ENCODE data around the gene MEAF6. TPM values are rescaled to one million over a fixed set of nuclear protein-coding genes. Genes with fewer than 3 reads are reported as not detected.
"Not testable (repeated sequence)": the region's sequence is repeated elsewhere in the genome, so short reads cannot be mapped to it uniquely, and the experiment has no call there.

Gene MEAF6
- total and polyA plus RNA-seq, 2 donors (not counting 3 experiments of a cell fraction or from before 2014, with no cell fraction given): 28.0 to 62.5 TPM

DNA sequence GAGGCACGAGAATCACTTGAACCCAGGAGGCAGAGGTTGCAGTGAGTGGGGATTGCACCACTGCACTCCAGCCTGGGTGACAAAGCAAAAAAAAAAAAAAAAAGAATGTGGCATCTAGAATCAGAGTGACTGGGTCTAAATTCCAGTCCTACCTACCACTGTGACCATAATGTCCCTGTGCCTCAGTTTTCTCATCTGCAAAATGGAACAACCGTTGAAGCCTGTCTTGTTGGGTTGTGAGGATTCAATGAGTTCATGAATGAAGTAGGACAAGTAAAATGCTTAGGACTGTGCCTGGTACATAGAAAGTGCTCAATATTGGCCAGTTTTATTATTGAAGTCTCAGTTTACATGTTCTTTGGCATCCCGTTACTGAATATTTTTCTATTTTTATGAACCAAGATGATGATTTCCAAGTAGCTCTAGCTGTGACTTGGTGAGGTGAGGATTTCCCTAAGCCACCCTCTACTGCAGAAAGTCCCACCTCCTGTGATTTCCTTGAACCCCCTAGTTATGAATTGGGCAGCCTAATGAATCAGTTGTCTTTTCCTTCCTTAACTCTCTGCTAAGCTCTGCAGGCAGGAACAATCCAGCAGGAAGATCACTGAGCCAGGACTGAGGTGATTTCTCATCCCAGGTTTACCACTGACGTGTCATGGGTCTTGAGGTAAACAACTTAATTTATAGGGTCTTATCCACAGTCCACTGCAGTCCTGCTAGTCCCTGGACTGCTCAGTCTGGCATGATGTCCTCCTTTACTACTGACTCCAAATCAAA is 18.9 kb upstream of the MEAF6 start:
- H3K27me3 ChIP-seq (ENCODE audit: control insufficient read depth in 2 of 2, insufficient read depth in 2 of 2, low read length in 2 of 2): no peaks in the 10 kb centered on the region

GRCh38 chr1:37532418-37533156 is 18.0 kb upstream of the MEAF6 start:
- FAIRE-seq; H3K9me3 ChIP-seq (replicated peaks; ENCODE audit: control insufficient read depth, insufficient read depth, low read length); H3K4me2 ChIP-seq (ENCODE audit: insufficient read depth, low read length); DNase-seq (ENCODE audit: low read depth, low spot score); dilution Hi-C loops (cut with MboI; ENCODE audit: extremely low pct_ligation_motif_present, low sequenced_read_pairs); H4K20me1 ChIP-seq (replicated peaks; ENCODE audit: control insufficient read depth, extremely low read depth, insufficient read depth, low read length); H3K4me3 ChIP-seq (replicated peaks in 1 of 3; ENCODE audit: insufficient read depth in 1 of 3, low read depth in 1 of 3, low read length in 3 of 3); H3K27ac ChIP-seq (ENCODE audit: insufficient read depth, low read depth, low read length); H3K9ac ChIP-seq (replicated peaks; ENCODE audit: extremely low read depth, insufficient read depth, low read length); H3K27me3 ChIP-seq (ENCODE audit: control insufficient read depth in 2 of 2, insufficient read depth in 2 of 2, low read length in 2 of 2); intact Hi-C loops (cut with micrococcal nuclease); BruUV-seq (replicated peaks); H2AFZ ChIP-seq (ENCODE audit: low read depth, low read length); H3K79me2 ChIP-seq (ENCODE audit: control insufficient read depth, insufficient read depth, low read length); H3K9me1 ChIP-seq (replicated peaks; ENCODE audit: control insufficient read depth, extremely low read depth, insufficient read depth, low read length); H3K36me3 ChIP-seq (ENCODE audit: control insufficient read depth in 2 of 2, extremely low read depth in 1 of 2, insufficient read depth in 2 of 2, low read length in 2 of 2): not testable (repeated sequence)
- peaks cover 17% of the 10 kb centered on the region for H3K4me1 ChIP-seq (ENCODE audit: control insufficient read depth, extremely low read depth, insufficient read depth, low read length)
- CTCF ChIA-PET: interaction anchor here (1.0 to 2.5 kb wide), 2 partner anchors 18 to 45 kb away, joined by 4 to 11 read pairs; partner anchors contain the start of gene MEAF6
- POLR2A ChIA-PET: interaction anchor here (0.6 to 0.7 kb wide), 2 partner anchors 8 to 43 kb away, joined by 4 to 5 read pairs; no protein-coding TSS in a partner anchor

More for the DNA sequence above, 18.9 kb upstream of the MEAF6 start:
- CTCF ChIA-PET: interaction anchor here (1.7 to 1.8 kb wide), 2 partner anchors 19 to 46 kb away, joined by 5 to 11 read pairs; partner anchors contain the start of gene MEAF6
- POLR2A ChIA-PET: interaction anchor here (0.6 kb wide), 1 partner anchor 9 kb away, joined by 5 read pairs; no protein-coding TSS in a partner anchor
- Histone ChIP-seq H4K20me1 (replicated peaks; ENCODE audit: control insufficient read depth, extremely low read depth, insufficient read depth, low read length) (no peaks in the 10 kb centered on the region), H3K4me1 (ENCODE audit: control insufficient read depth, extremely low read depth, insufficient read depth, low read length) (peaks cover 17% of the 10 kb centered on the region), H3K9ac (replicated peaks; ENCODE audit: extremely low read depth, insufficient read depth, low read length) (peak overlapping the region; percentile 30), H3K4me2 (ENCODE audit: insufficient read depth, low read length) (peak overlapping the region; percentile 5), H3K9me3 (replicated peaks; ENCODE audit: control insufficient read depth, insufficient read depth, low read length) (no peaks in the 10 kb centered on the region), H3K4me3 (replicated peaks in 1 of 3; ENCODE audit: insufficient read depth in 1 of 3, low read depth in 1 of 3, low read length in 3 of 3) (no peak overlapping the region), H3K27ac (ENCODE audit: insufficient read depth, low read depth, low read length) (peak overlapping the region; percentile 98), H2AFZ (ENCODE audit: low read depth, low read length) (no peak overlapping the region), H3K36me3 (ENCODE audit: control insufficient read depth in 2 of 2, extremely low read depth in 1 of 2, insufficient read depth in 2 of 2, low read length in 2 of 2) (peaks cover 0 to 5% of the 10 kb centered on the region in 2 experiments), H3K79me2 (ENCODE audit: control insufficient read depth, insufficient read depth, low read length) (peaks cover 2% of the 10 kb centered on the region), H3K9me1 (replicated peaks; ENCODE audit: control insufficient read depth, extremely low read depth, insufficient read depth, low read length) (no peaks in the 10 kb centered on the region)
- BruUV-seq (replicated peaks): no TSS peak
- FAIRE-seq: no peak
- no peak for TF ChIP-seq POLR2AphosphoS5 (IDR thresholded peaks at IDR 0.05; ENCODE audit: insufficient read depth, low read depth, low read length)
- no peak for TF ChIP-seq MAX (IDR thresholded peaks at IDR 0.05; ENCODE audit: insufficient read depth, insufficient read length)
- no peak for TF ChIP-seq POLR2A (IDR thresholded peaks at IDR 0.05; ENCODE audit: low read depth, low read length)
- TF ChIP-seq JUN (IDR thresholded peaks at IDR 0.05; ENCODE audit: borderline replicate concordance, insufficient read depth, insufficient read length, low read depth): no peak
- TF ChIP-seq MYC (IDR thresholded peaks at IDR 0.05; ENCODE audit: low read depth, low read length): no peak
- TF ChIP-seq GATA2 (IDR thresholded peaks at IDR 0.05; ENCODE audit: insufficient read depth, insufficient read length, low read depth, low read length): no peak
- no peak for TF ChIP-seq FOS (IDR thresholded peaks at IDR 0.05; ENCODE audit: borderline replicate concordance, insufficient read depth, low read length)
- TF ChIP-seq, protein P1, sequence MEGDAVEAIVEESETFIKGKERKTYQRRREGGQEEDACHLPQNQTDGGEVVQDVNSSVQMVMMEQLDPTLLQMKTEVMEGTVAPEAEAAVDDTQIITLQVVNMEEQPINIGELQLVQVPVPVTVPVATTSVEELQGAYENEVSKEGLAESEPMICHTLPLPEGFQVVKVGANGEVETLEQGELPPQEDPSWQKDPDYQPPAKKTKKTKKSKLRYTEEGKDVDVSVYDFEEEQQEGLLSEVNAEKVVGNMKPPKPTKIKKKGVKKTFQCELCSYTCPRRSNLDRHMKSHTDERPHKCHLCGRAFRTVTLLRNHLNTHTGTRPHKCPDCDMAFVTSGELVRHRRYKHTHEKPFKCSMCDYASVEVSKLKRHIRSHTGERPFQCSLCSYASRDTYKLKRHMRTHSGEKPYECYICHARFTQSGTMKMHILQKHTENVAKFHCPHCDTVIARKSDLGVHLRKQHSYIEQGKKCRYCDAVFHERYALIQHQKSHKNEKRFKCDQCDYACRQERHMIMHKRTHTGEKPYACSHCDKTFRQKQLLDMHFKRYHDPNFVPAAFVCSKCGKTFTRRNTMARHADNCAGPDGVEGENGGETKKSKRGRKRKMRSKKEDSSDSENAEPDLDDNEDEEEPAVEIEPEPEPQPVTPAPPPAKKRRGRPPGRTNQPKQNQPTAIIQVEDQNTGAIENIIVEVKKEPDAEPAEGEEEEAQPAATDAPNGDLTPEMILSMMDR (IDR thresholded peaks at IDR 0.05; ENCODE audit: extremely low read depth in 1 of 2, insufficient read depth in 1 of 2, low read depth in 1 of 2, low read length in 2 of 2): no peak
- no peak for TF ChIP-seq EZH2 (IDR thresholded peaks at IDR 0.05; ENCODE audit: borderline replicate concordance, low read depth, low read length, severe bottlenecking)
- DNase-seq (ENCODE audit: low read depth, low spot score): no peak
- dilution Hi-C loops (cut with MboI; ENCODE audit: extremely low pct_ligation_motif_present, low sequenced_read_pairs) (no loop called here), intact Hi-C loops (cut with micrococcal nuclease) (loop anchor here (1.0 kb wide), 3 partner anchors 19 to 42 kb away; partner anchors contain the start of genes MEAF6 and SNIP1)

Measured in endothelial cell of umbilical vein (primary cell).